ENCODE results near the gene CCL11.

- TF ChIP-seq CTCF (conservative IDR thresholded peaks at IDR 0.05; ENCODE audit: low read depth in 2 of 2) (no peak), ZNF331 (CRISPR knock-in tag; IDR thresholded peaks at IDR 0.05; ENCODE audit: low read depth) (no peak), POLR2AphosphoS5 (IDR thresholded peaks at IDR 0.05; ENCODE audit: low read depth) (no peak), EZH2 (IDR thresholded peaks at IDR 0.05; ENCODE audit: low read depth, unreplicated experiment) (no peak), EZH2phosphoT487 (IDR thresholded peaks at IDR 0.05; ENCODE audit: unreplicated experiment) (no peak), CREB1 (CRISPR knock-in tag; IDR thresholded peaks at IDR 0.05; ENCODE audit: low read depth) (no peak), REST (IDR thresholded peaks at IDR 0.05; ENCODE audit: unreplicated experiment) (no peak), ZNF462 (CRISPR knock-in tag; IDR thresholded peaks at IDR 0.05) (no peak)
Observed at GRCh38 chr17:34299956-34300577, 14.5 kb downstream of the CCL11 start.
